ENCODE results near the gene PSMC4.

The PSMC4 gene

GRCh38 chr19:39970675-39971379 lies at the start of gene PSMC4:
Gene PSMC4, plus strand, starts transcription at chr19:39971165. Its CDS starts 38 bp downstream, at chr19:39971203.
- DNase-seq (ENCODE audit: low read depth in 2 of 2) = peak; percentile 96 to 97

GRCh38 chr19:39923862-39924261 lies 47.1 kb upstream of the PSMC4 start:
- no peak for DNase-seq (ENCODE audit: low read depth in 2 of 2)

- DNase-seq (ENCODE audit: low read depth in 2 of 2) = no peak
Measured at GRCh38 chr19:39924389-39924788, 46.6 kb upstream of the PSMC4 start.

GRCh38 chr19:39924952-39925351 lies 46.0 kb upstream of the PSMC4 start:
- DNase-seq (ENCODE audit: low read depth in 2 of 2) = no peak

GRCh38 chr19:39926170-39926760 lies 44.7 kb upstream of the PSMC4 start:
- no peak for DNase-seq (ENCODE audit: low read depth in 2 of 2)

GRCh38 chr19:39927076-39927475 lies 43.9 kb upstream of the PSMC4 start:
- DNase-seq (ENCODE audit: low read depth in 2 of 2) = no peak

- DNase-seq (ENCODE audit: low read depth in 2 of 2) = no peak
Measured at GRCh38 chr19:39927524-39928356, 43.2 kb upstream of the PSMC4 start.

- DNase-seq (ENCODE audit: low read depth in 2 of 2) = no peak
Measured at GRCh38 chr19:39928357-39928725, 42.6 kb upstream of the PSMC4 start.

- DNase-seq (ENCODE audit: low read depth in 2 of 2) = no peak
Measured at GRCh38 chr19:39929750-39930149, 41.2 kb upstream of the PSMC4 start.

GRCh38 chr19:39934584-39935363 lies 36.2 kb upstream of the PSMC4 start, which contains the start of gene FCGBP:
Gene FCGBP, minus strand, starts transcription at chr19:39934634.
- no peak for DNase-seq (ENCODE audit: low read depth in 2 of 2)

GRCh38 chr19:39935364-39935661 lies 35.7 kb upstream of the PSMC4 start:
- DNase-seq (ENCODE audit: low read depth in 2 of 2) = no peak

- DNase-seq (ENCODE audit: low read depth in 2 of 2) = no peak
Measured at GRCh38 chr19:39936020-39936419, 34.9 kb upstream of the PSMC4 start.

GRCh38 chr19:39936622-39937021 lies 34.3 kb upstream of the PSMC4 start:
- DNase-seq (ENCODE audit: low read depth in 2 of 2) = no peak

- DNase-seq (ENCODE audit: low read depth in 2 of 2) = peak in 1 of 2 donors; percentile 40
Measured at GRCh38 chr19:39937094-39937720, 33.8 kb upstream of the PSMC4 start.

- DNase-seq (ENCODE audit: low read depth in 2 of 2) = no peak
Measured at GRCh38 chr19:39937787-39938186, 33.2 kb upstream of the PSMC4 start.

- no peak for DNase-seq (ENCODE audit: low read depth in 2 of 2)
Measured at GRCh38 chr19:39939556-39939955, 31.4 kb upstream of the PSMC4 start.

GRCh38 chr19:39940221-39940833 lies 30.6 kb upstream of the PSMC4 start:
- DNase-seq (ENCODE audit: low read depth in 2 of 2) = no peak

- no peak for DNase-seq (ENCODE audit: low read depth in 2 of 2)
Measured at GRCh38 chr19:39941151-39941550, 29.8 kb upstream of the PSMC4 start.

- no peak for DNase-seq (ENCODE audit: low read depth in 2 of 2)
Measured at GRCh38 chr19:39941615-39942365, 29.2 kb upstream of the PSMC4 start.

GRCh38 chr19:39942366-39942730 lies 28.6 kb upstream of the PSMC4 start:
- DNase-seq (ENCODE audit: low read depth in 2 of 2) = no peak

GRCh38 chr19:39943586-39943985 lies 27.4 kb upstream of the PSMC4 start:
- DNase-seq (ENCODE audit: low read depth in 2 of 2) = no peak

Measured in stimulated activated CD4-positive, alpha-beta T cell treated with anti-CD3 and anti-CD28 coated beads, Interleukin-15, amount 100 ng/mL, for 48 hours (primary cell).